Ishikawa (cell line): ENCODE data around the gene COX10.

ENCODE experiments used
- CEBPB ChIP-seq: IDR thresholded peaks from 2 replicates; pipeline ENCODE4 v1.6.1; 2012
- EP300 ChIP-seq: IDR thresholded peaks from 2 replicates; pipeline ENCODE4 v1.6.1; 2012; ENCODE audit warnings: borderline replicate concordance
- FOXM1 ChIP-seq: IDR thresholded peaks from 2 replicates; pipeline ENCODE4 v1.6.1; 2012; ENCODE audit warnings: low read depth, borderline replicate concordance
- RAD21 ChIP-seq: IDR thresholded peaks from 2 replicates; pipeline ENCODE4 v1.6.1; 2012; ENCODE audit warnings: low read depth
- TCF12 ChIP-seq: IDR thresholded peaks from 2 replicates; pipeline ENCODE4 v1.6.1; 2012; ENCODE audit warnings: low read depth

DNA sequence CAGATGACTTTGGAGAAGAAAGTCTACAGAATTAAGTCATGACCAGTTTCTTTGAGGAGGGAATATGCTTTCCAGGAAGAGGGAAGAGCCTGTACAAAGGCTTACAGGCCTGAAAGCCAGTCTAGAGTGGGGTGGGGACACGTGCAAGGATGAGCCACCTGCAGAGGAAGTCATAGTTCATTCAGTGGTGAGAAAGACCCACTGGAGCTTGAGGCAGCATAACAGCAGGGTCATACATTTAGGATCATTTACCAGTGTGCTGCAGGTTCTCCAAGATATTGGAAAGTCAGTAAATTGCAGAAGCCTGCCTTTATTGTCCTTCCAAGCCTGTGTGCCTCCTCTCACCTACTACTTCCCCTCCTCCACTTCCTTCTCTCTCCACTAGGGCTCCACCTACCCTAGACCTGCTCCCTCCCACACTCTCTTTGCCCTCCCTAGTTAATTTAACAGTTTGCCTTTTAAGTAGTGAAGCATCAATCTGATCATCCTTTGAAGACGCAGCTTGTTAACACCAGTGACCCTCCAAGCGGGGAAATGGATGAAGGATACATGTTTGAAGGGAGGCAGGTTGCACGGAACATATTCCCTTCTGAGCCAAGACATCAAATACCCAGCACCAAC is 127.2 kb downstream of the COX10 start:
- TF ChIP-seq CEBPB (no peak), TCF12 (no peak), FOXM1 (no peak), RAD21 (no peak), EP300 (no peak)
